DND-41 (cell line): ENCODE data around the gene CIRBP.

Experiments
- ATAC-seq: fragments of 200-7000 bp; cut with Tn5 transposase; 3 replicates; pipeline ENCODE4 v1.9.1; 2021; ENCODE audit warnings: low read depth; ENCODE audit not compliant: insufficient read depth
- DNase-seq: peaks from one replicate; pipeline ENCODE4 v3.0.0-alpha.2; 2020
- H2AFZ ChIP-seq: 2 replicates; pipeline ENCODE4 v1.6.0; 2012; ENCODE audit warnings: low read depth, low read length
- H3K27ac ChIP-seq: 2 replicates; pipeline ENCODE4 v1.5.1; 2012; ENCODE audit warnings: low read length, inconsistent platforms
- H3K27me3 ChIP-seq: fragments of 200-600 bp; sonication (generic); 2 replicates; pipeline ENCODE4 v1.6.0; 2012; ENCODE audit warnings: low read length, mild to moderate bottlenecking, inconsistent platforms; ENCODE audit not compliant: insufficient read depth, poor library complexity
- H3K36me3 ChIP-seq: 2 replicates; pipeline ENCODE4 v1.5.1; 2012; ENCODE audit warnings: low read length, inconsistent platforms; ENCODE audit not compliant: insufficient read depth
- H3K4me1 ChIP-seq: 2 replicates; pipeline ENCODE4 v1.5.1; 2012; ENCODE audit warnings: mild to moderate bottlenecking, low read length; ENCODE audit not compliant: insufficient read depth
- H3K4me2 ChIP-seq: 2 replicates; pipeline ENCODE4 v1.6.0; 2012; ENCODE audit warnings: mild to moderate bottlenecking, moderate library complexity, low read length, inconsistent platforms; ENCODE audit not compliant: insufficient read depth
- H3K4me3 ChIP-seq, 2 experiments: fragments of 200-600 bp in 1 of 2; shearing (Covaris generic) in 1 of 2; 2 replicates each; pipeline ENCODE4 v1.5.1; 2012 to 2016; ENCODE audit warnings: inconsistent platforms in 2 of 2, low read length in 2 of 2, mild to moderate bottlenecking in 2 of 2, low read depth in 1 of 2, moderate library complexity in 1 of 2
- H3K79me2 ChIP-seq: 2 replicates; pipeline ENCODE4 v1.6.0; 2012; ENCODE audit warnings: low read length, inconsistent platforms; ENCODE audit not compliant: insufficient read depth
- H3K9ac ChIP-seq: 2 replicates; pipeline ENCODE4 v1.6.0; 2012; ENCODE audit warnings: low read depth, mild to moderate bottlenecking, inconsistent platforms, low read length, moderate library complexity
- H3K9me3 ChIP-seq: 2 replicates; pipeline ENCODE4 v1.5.1; 2012; ENCODE audit warnings: low read length, moderate library complexity, mild to moderate bottlenecking, inconsistent platforms; ENCODE audit not compliant: insufficient read depth, severe bottlenecking
- H4K20me1 ChIP-seq: 2 replicates; pipeline ENCODE4 v1.6.0; 2012; ENCODE audit warnings: low read length; ENCODE audit not compliant: insufficient read depth
- CTCF ChIP-seq: IDR thresholded peaks from 2 replicates; pipeline ENCODE4 v1.5.1; 2012; ENCODE audit warnings: borderline replicate concordance, low read length, moderate library complexity, mild to moderate bottlenecking; ENCODE audit not compliant: poor library complexity, severe bottlenecking; ENCODE audit errors: extremely low read depth
- EZH2 ChIP-seq: IDR thresholded peaks from 3 replicates; pipeline ENCODE4 v1.6.1; 2012; ENCODE audit warnings: borderline replicate concordance, low read depth, mild to moderate bottlenecking, moderate library complexity, low read length, inconsistent platforms; ENCODE audit not compliant: severe bottlenecking

The CIRBP gene

GRCh38 chr19:1225440-1226226 lies 43.5 kb upstream of the CIRBP start:
- no peaks in the 10 kb centered on the region for H3K79me2 ChIP-seq
- H3K4me1 ChIP-seq = no peaks in the 10 kb centered on the region
- no peak overlapping the region for H3K27ac ChIP-seq
- DNase-seq (no peak), ATAC-seq (no peak)
- no peaks in the 10 kb centered on the region for H3K9me3 ChIP-seq
- H3K36me3 ChIP-seq = peaks cover 69% of the 10 kb centered on the region
- TF ChIP-seq EZH2 = no peak
- TF ChIP-seq CTCF = no peak
- peaks cover 23% of the 10 kb centered on the region for H4K20me1 ChIP-seq
- H2AFZ ChIP-seq = no peak overlapping the region
- no peak overlapping the region for H3K4me2 ChIP-seq
- no peaks in the 10 kb centered on the region for H3K27me3 ChIP-seq
- no peak overlapping the region for H3K4me3 ChIP-seq
- H3K9ac ChIP-seq = no peak overlapping the region

GRCh38 chr19:1226227-1226518 lies 43.0 kb upstream of the CIRBP start:
- Histone ChIP-seq H3K9ac (no peak overlapping the region), H3K79me2 (no peaks in the 10 kb centered on the region), H2AFZ (no peak overlapping the region), H3K4me2 (no peak overlapping the region), H3K27ac (no peak overlapping the region), H3K27me3 (no peaks in the 10 kb centered on the region), H4K20me1 (peaks cover 18% of the 10 kb centered on the region), H3K4me3 (no peak overlapping the region), H3K36me3 (peaks cover 63% of the 10 kb centered on the region), H3K9me3 (no peaks in the 10 kb centered on the region), H3K4me1 (no peaks in the 10 kb centered on the region)
- no peak for TF ChIP-seq CTCF
- TF ChIP-seq EZH2 = no peak
- ATAC-seq (no peak), DNase-seq (no peak)

- ATAC-seq (no peak), DNase-seq (no peak)
- peaks cover 17% of the 10 kb centered on the region for H4K20me1 ChIP-seq
- no peak for TF ChIP-seq EZH2
- no peak for TF ChIP-seq CTCF
- H3K4me2 ChIP-seq = no peak overlapping the region
- H3K9me3 ChIP-seq = no peaks in the 10 kb centered on the region
- H3K27me3 ChIP-seq = no peaks in the 10 kb centered on the region
- peaks cover 58% of the 10 kb centered on the region for H3K36me3 ChIP-seq
- H3K9ac ChIP-seq = no peak overlapping the region
- H3K27ac ChIP-seq = no peak overlapping the region
- no peak overlapping the region for H3K4me3 ChIP-seq
- no peak overlapping the region for H2AFZ ChIP-seq
- H3K4me1 ChIP-seq = no peaks in the 10 kb centered on the region
- no peaks in the 10 kb centered on the region for H3K79me2 ChIP-seq
These were observed 42.4 kb upstream of the CIRBP start for GRCh38 chr19:1226522-1227303.
